HG02642 (cell line): ENCODE results near the gene VIT.
"Not testable (repeated sequence)": the region's sequence is repeated elsewhere in the genome, so short reads cannot be mapped to it uniquely, and the experiment has no call there.

ENCODE experiments used
- ATAC-seq: cut with Tn5 transposase; IDR thresholded peaks from one replicate; pipeline ENCODE4 v1.9.1; 2021; ENCODE audit warnings: mild to moderate bottlenecking; ENCODE audit not compliant: unreplicated experiment, poor library complexity

Gene VIT

GRCh38 chr2:36677386-36677785 lies 19.1 kb upstream of the VIT start:
- no peak for ATAC-seq

- no peak for ATAC-seq
These were observed 18.4 kb upstream of the VIT start for GRCh38 chr2:36677996-36678605.

GRCh38 chr2:36678856-36679255 lies 17.7 kb upstream of the VIT start:
- ATAC-seq, result no peak

- ATAC-seq, result no peak
These were observed 16.5 kb upstream of the VIT start for GRCh38 chr2:36680012-36680411.

- ATAC-seq, result no peak
These were observed 13.9 kb upstream of the VIT start for GRCh38 chr2:36682562-36682961.

- ATAC-seq, result no peak
These were observed 13.5 kb upstream of the VIT start for GRCh38 chr2:36683002-36683401.

GRCh38 chr2:36688291-36688690 lies 8.2 kb upstream of the VIT start:
- ATAC-seq, result not testable (repeated sequence)

GRCh38 chr2:36689013-36689412 lies 7.5 kb upstream of the VIT start:
- not testable (repeated sequence) for ATAC-seq

- no peak for ATAC-seq
These were observed 4.4 kb upstream of the VIT start for GRCh38 chr2:36692121-36692520.

GRCh38 chr2:36693825-36694224 lies 2.7 kb upstream of the VIT start:
- no peak for ATAC-seq

- no peak for ATAC-seq
These were observed 626 bp upstream of the VIT start for GRCh38 chr2:36695746-36696415.

- ATAC-seq, result no peak
These were observed 1.0 kb downstream of the VIT start for GRCh38 chr2:36697424-36698066.

- ATAC-seq, result no peak
These were observed 2.5 kb downstream of the VIT start for GRCh38 chr2:36698993-36699392.

GRCh38 chr2:36700311-36700710 lies 3.8 kb downstream of the VIT start:
- no peak for ATAC-seq

GRCh38 chr2:36701391-36701795 lies 4.9 kb downstream of the VIT start:
- no peak for ATAC-seq

GRCh38 chr2:36701918-36702317 lies 5.4 kb downstream of the VIT start:
- no peak for ATAC-seq

- no peak for ATAC-seq
These were observed 6.3 kb downstream of the VIT start for GRCh38 chr2:36702781-36703180.

GRCh38 chr2:36704475-36705150 lies 8.1 kb downstream of the VIT start:
- no peak for ATAC-seq

- ATAC-seq, result no peak
These were observed 9.0 kb downstream of the VIT start for GRCh38 chr2:36705326-36706020.

- ATAC-seq, result no peak
These were observed 9.7 kb downstream of the VIT start for GRCh38 chr2:36706021-36706876.
